Thymus (tissue), 11 donors: ENCODE data around the gene TRMT44. TPM values are rescaled to one million over a fixed set of nuclear protein-coding genes. Genes with fewer than 3 reads are reported as not detected.
"Not testable (repeated sequence)": the region's sequence is repeated elsewhere in the genome, so short reads cannot be mapped to it uniquely, and the experiment has no call there.

Experiments
- DNase-seq, 9 donors: peaks; one replicate each; pipeline ENCODE4 v3.0.0-alpha.2; 2013; ENCODE audit warnings: low spot score in 9 of 9, low read depth in 6 of 9, missing footprints in 1 of 9
- H3K27ac ChIP-seq, 2 donors: one replicate each; pipeline ENCODE4 v1.5.1; 2013; ENCODE audit warnings: control low read depth in 1 of 2, low read depth in 1 of 2, low read length in 1 of 2, mild to moderate bottlenecking in 1 of 2, moderate library complexity in 1 of 2
- H3K27me3 ChIP-seq, 2 donors: one replicate each; pipeline ENCODE4 v1.5.1; 2013; ENCODE audit warnings: low read length in 1 of 2; ENCODE audit not compliant: control insufficient read depth in 2 of 2, insufficient read depth in 1 of 2
- H3K36me3 ChIP-seq, 2 donors: one replicate each; pipeline ENCODE4 v1.5.1; 2013; ENCODE audit warnings: low read length in 1 of 2, mild to moderate bottlenecking in 1 of 2, moderate library complexity in 1 of 2; ENCODE audit not compliant: control insufficient read depth in 2 of 2, insufficient read depth in 2 of 2
- H3K4me1 ChIP-seq, 2 donors: one replicate each; pipeline ENCODE4 v1.5.1; 2013; ENCODE audit warnings: low read length in 2 of 2; ENCODE audit not compliant: control insufficient read depth in 2 of 2, insufficient read depth in 2 of 2
- H3K4me3 ChIP-seq, 2 donors: one replicate each; pipeline ENCODE4 v1.5.1; 2013; ENCODE audit warnings: low read length in 2 of 2, control low read depth in 1 of 2, mild to moderate bottlenecking in 1 of 2
- H3K9me3 ChIP-seq, 2 donors: one replicate each; pipeline ENCODE4 v1.5.1; 2013; ENCODE audit warnings: low read length in 1 of 2, mild to moderate bottlenecking in 1 of 2; ENCODE audit not compliant: control insufficient read depth in 2 of 2, insufficient read depth in 1 of 2
- WGBS: extraction: QIAGEN DNeasy Blood & Tissue Kit; methylation state at CpG from one replicate; pipeline ENCODE4 v1.1.7; 2013; 5-methylcytosine and 5-hydroxymethylcytosine counted together
- polyA plus RNA-seq: library from polyadenylated mRNA; stranded (reverse); fragments of 200-250 nt; gene quantifications from one replicate; pipeline ENCODE4 v1.2.3, GENCODE V29; 2013
- total RNA-seq: library from RNA; stranded (reverse); fragments of 120-200 nt; gene quantifications from one replicate; pipeline ENCODE4 v1.2.4, GENCODE V29; 2013
- donor health status: healthy.

The TRMT44 gene
- total and polyA plus RNA-seq, 2 donors, result 8.4 to 9.5 TPM

GRCh38 chr4:8410066-8410625, 30.4 kb upstream of the TRMT44 start:
- Histone ChIP-seq H3K27me3 (no peaks in the 10 kb centered on the region), H3K36me3 (peaks cover 12 to 58% of the 10 kb centered on the region in 2 donors), H3K4me1 (no peaks in the 10 kb centered on the region), H3K9me3 (peaks cover 3 to 13% of the 10 kb centered on the region in 2 donors), H3K4me3 (no peak overlapping the region), H3K27ac (no peak overlapping the region)
- WGBS, result 98% methylated on average over 9 of the region's 9 CpGs
- no peak for DNase-seq

- no peak overlapping the region for H3K4me3 ChIP-seq
- H3K9me3 ChIP-seq, result peaks cover 3 to 12% of the 10 kb centered on the region in 2 donors
- H3K27ac ChIP-seq, result no peak overlapping the region
- no peaks in the 10 kb centered on the region for H3K27me3 ChIP-seq
- H3K4me1 ChIP-seq, result no peaks in the 10 kb centered on the region
- H3K36me3 ChIP-seq, result peaks cover 16 to 52% of the 10 kb centered on the region in 2 donors
- 90% methylated on average over 26 of the region's 26 CpGs for WGBS
- DNase-seq, result no peak
These were observed 29.8 kb upstream of the TRMT44 start for GRCh38 chr4:8410641-8411271.

- Histone ChIP-seq H3K4me1 (no peaks in the 10 kb centered on the region), H3K27me3 (no peaks in the 10 kb centered on the region), H3K9me3 (peaks cover 3 to 7% of the 10 kb centered on the region in 2 donors), H3K4me3 (no peak overlapping the region), H3K36me3 (peaks cover 17 to 53% of the 10 kb centered on the region in 2 donors), H3K27ac (no peak overlapping the region)
- 96% methylated on average over 13 of the region's 13 CpGs for WGBS
- no peak for DNase-seq
These were observed 29.0 kb upstream of the TRMT44 start for GRCh38 chr4:8411351-8412180.

- Histone ChIP-seq H3K27me3 (no peaks in the 10 kb centered on the region), H3K36me3 (peaks cover 17 to 51% of the 10 kb centered on the region in 2 donors), H3K9me3 (peaks cover 3 to 7% of the 10 kb centered on the region in 2 donors), H3K4me1 (peaks cover 0 to 4% of the 10 kb centered on the region in 2 donors), H3K4me3 (no peak overlapping the region), H3K27ac (no peak overlapping the region)
- DNase-seq, result no peak
- WGBS, result 97% methylated on average over 5 of the region's 5 CpGs
These were observed 28.3 kb upstream of the TRMT44 start for GRCh38 chr4:8412288-8412687.

GRCh38 chr4:8414377-8414776, 26.2 kb upstream of the TRMT44 start:
- Histone ChIP-seq H3K4me3 (no peak overlapping the region), H3K36me3 (peaks cover 12 to 37% of the 10 kb centered on the region in 2 donors), H3K27ac (no peak overlapping the region), H3K9me3 (peaks cover 0 to 7% of the 10 kb centered on the region in 2 donors), H3K4me1 (peaks cover 0 to 6% of the 10 kb centered on the region in 2 donors), H3K27me3 (no peaks in the 10 kb centered on the region)
- 73% methylated on average over 2 of the region's 2 CpGs for WGBS
- DNase-seq, result no peak

- Histone ChIP-seq H3K4me3 (no peak overlapping the region), H3K27me3 (no peaks in the 10 kb centered on the region), H3K36me3 (peaks cover 12 to 23% of the 10 kb centered on the region in 2 donors), H3K4me1 (peaks cover 0 to 6% of the 10 kb centered on the region in 2 donors), H3K9me3 (no peaks in the 10 kb centered on the region), H3K27ac (no peak overlapping the region)
- no peak for DNase-seq
- WGBS, result 42% methylated on average over 11 of the region's 11 CpGs
These were observed 23.4 kb upstream of the TRMT44 start for GRCh38 chr4:8417071-8417614.

GRCh38 chr4:8419222-8420041, 21.1 kb upstream of the TRMT44 start:
- H3K9me3 ChIP-seq, result no peaks in the 10 kb centered on the region
- 98% methylated on average over 12 of the region's 12 CpGs for WGBS
- DNase-seq, result no peak
- no peak overlapping the region for H3K4me3 ChIP-seq
- H3K27me3 ChIP-seq, result no peaks in the 10 kb centered on the region
- H3K27ac ChIP-seq, result no peak overlapping the region
- peaks cover 0 to 6% of the 10 kb centered on the region in 2 donors for H3K4me1 ChIP-seq
- peaks cover 7 to 11% of the 10 kb centered on the region in 2 donors for H3K36me3 ChIP-seq

- H3K9me3 ChIP-seq, H3K4me1 ChIP-seq, H3K27ac ChIP-seq, H3K4me3 ChIP-seq, H3K27me3 ChIP-seq, H3K36me3 ChIP-seq, DNase-seq: not testable (repeated sequence)
These were observed 20.4 kb upstream of the TRMT44 start for GRCh38 chr4:8420151-8420550.
